HG03095 (cell line): ENCODE data around the gene NTRK3.
"Not testable (repeated sequence)": the region's sequence is repeated elsewhere in the genome, so short reads cannot be mapped to it uniquely, and the experiment has no call there.

Source experiments
- ATAC-seq: cut with Tn5 transposase; IDR thresholded peaks from one replicate; pipeline ENCODE4 v1.9.1; 2021; ENCODE audit warnings: moderate library complexity; ENCODE audit not compliant: unreplicated experiment

Gene NTRK3

DNA sequence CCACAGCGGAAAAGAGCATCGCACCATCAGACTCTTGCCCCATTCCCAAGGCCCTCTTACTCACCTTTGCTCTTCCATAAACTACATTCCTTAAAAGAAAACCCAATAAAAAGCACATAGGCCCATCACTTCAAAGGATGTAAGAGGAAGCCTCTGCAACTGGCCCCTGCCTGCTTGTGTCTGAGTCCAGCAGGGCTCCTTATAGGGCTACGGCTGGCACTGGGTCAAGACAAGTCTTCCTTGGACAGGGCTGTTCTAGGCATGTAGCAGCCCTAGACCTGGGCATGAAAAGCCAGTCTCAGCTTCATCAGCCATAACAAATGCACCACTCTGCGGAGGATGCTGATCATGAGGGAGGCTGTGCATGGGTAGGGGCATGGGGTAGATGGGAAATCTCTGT is 218.3 kb downstream of the NTRK3 start:
- ATAC-seq: no peak

GRCh38 chr15:88036154-88036839 is 220.2 kb downstream of the NTRK3 start:
- ATAC-seq: no peak

DNA sequence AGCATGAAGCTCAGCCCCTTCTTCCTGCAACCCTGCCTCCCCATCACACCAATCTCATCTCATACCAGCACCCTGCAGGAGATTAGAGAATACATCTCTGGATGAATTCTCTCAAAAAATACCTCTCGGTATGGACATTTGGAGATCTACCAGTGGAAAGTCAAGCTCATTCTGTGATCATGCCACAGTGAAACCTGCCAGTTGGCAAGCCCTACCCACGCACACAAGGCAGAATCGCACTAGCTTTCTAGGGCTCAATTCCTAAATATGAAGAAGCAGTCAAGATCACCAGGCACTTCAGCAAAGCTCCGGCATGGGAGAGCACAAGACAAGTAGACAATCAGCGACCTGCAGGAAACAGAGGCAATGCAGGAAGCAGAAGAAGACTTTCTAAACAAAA is 221.2 kb downstream of the NTRK3 start:
- ATAC-seq: no peak

GRCh38 chr15:88033421-88033820 is 223.1 kb downstream of the NTRK3 start:
- not testable (repeated sequence) for ATAC-seq

DNA sequence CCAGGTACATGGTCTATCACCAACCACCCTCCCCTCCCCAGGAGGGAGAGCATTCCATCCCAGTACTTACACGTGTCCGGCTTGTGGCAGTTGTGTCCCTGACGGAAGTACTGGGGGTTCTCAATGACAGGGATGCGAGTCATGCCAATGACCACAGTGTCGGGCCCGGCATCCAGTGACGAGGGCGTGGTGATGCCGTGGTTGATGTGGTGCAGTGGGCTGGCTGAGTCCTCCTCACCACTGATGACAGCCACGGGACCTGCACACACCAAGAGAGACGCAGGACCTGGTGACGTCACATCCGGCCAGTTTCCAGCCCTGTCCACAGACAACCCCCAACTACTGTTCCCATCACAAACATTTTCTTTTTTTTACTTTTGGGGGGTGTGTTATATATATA is 223.8 kb downstream of the NTRK3 start:
- no peak for ATAC-seq

DNA sequence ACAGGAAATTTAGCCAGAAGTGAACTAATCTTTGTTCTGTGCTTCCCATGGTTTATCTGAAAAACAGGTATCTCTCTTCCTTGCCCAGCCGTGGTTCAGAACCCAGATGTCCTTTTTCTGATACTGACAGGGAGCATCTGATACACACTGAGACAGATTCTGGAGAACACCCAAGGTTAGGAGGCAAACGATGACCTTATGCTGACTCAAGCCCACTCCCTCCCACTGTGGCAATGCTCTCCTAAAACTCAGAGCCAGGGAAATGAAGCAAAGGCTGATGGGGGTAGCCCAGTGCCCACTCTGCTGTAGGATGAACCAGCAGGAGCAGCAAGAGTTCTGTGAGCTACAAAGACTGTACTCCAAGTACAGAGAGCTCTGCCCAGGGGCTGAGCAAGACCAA is 225.1 kb downstream of the NTRK3 start:
- ATAC-seq: no peak

DNA sequence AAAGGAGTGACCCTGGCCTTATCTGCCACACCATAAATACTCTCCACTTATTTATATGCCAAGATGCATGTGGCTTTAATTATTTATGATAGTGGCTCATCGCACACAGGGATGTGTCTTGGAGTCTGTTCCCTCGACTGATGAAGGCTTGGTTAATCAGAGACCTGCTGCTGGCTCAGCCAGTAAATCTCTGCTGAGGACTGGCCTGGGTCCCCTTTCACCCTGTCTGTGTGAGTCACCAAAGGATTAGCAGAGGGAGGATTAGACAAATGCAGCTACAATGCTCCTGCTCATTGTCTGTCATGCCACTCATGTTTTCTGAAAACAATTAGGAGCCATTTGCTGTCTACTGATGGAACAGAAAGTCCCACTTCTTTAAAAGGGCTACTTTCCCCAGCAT is 226.8 kb downstream of the NTRK3 start:
- ATAC-seq: no peak

DNA sequence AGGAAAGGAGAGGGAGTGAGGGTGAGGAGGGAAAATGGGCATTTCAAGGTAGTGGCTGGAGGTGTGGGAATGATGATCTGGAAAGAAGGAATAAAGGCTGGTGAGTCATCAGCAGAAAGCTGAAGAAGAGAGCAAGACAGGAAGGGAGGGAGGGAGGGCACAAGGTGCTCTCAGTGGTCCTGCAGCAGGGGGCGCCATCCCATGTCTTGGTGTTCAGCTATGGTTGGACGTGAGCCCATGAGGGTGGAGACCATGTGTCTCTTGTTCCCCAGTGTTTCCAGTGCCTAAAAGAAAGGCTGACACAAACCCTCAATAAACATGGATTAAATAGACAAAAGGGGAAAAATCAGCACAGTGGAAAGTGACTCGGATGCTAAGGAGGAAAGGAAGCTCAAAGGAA is 228.5 kb downstream of the NTRK3 start:
- no peak for ATAC-seq

- no peak for ATAC-seq
Observed at GRCh38 chr15:88023914-88024313, 232.6 kb downstream of the NTRK3 start.

GRCh38 chr15:88022716-88023115 is 233.8 kb downstream of the NTRK3 start:
- ATAC-seq: no peak

DNA sequence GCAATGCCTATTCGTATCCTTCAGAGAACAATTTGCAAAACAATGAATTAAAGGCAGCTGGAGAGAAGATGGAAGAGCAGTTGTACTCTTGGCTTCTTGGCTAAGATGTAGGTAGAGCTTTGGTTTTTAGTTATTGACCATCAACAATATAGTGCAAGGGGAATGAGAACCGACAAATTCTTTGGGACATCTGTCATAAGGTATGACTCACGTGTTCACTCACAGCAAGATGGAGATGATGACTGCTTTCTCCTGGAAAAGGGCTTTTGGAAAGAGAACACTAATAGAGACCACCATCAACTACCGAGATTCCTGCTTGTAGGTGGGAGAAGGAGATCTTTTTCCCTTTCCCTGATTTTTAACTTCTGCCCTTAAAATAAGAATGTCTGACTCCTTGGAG is 234.9 kb downstream of the NTRK3 start:
- ATAC-seq: no peak

GRCh38 chr15:88020806-88021205 is 235.7 kb downstream of the NTRK3 start:
- ATAC-seq: no peak

DNA sequence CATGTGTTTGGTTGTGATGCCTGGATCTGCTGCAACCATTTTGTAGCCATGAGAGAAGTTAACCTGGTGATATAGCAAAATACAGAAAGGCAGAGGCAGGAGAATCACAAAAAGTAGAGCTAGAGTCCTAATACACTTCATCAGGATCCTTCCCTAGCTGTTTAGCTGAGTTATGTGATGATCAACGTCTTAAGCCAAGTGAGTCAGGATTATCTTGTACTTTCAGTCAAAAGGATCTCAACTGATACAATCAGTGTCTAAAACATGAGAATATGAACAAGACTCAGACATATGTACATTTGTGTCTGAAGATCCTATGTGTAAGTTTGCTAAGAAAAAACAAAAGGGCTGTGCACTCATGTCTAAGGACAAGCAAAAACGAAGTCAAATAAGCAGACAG is 236.9 kb downstream of the NTRK3 start:
- no peak for ATAC-seq

DNA sequence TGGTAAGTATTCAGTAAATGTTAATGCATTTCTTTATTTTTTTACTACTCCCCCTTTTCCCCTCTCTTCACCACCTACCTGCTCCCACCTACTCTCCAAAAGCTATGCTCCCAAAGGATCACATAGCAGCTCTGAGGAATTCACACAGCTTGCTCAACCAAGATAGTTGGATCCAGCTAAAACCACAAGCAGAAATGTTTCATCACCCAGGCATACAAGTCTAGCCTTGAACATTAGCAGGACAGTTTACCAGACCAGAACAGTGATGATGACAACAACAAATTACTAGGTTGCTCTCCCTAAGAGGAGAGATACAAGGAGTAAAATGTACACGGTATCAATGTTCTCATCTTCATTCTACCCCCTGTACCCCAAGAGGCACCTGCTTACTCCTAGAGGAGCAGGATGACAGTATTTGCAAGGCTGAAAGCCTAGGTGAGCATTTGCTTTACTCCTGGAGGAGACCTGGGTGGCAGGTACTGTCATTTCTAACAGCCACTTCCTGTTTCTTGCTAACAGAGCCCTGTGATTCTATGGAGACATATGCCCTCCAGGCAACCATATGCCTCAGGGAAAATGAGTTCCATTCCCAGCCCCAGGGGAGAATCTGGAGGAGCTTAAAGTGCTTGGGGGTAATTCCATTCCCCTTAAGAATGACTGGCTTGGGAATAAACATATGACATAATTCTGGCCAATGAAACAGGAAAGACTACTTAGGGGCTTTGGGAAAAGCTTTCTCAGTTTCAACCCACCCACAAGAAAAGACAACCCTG is 237.5 kb downstream of the NTRK3 start:
- no peak for ATAC-seq

- ATAC-seq: no peak
Observed at GRCh38 chr15:88017753-88018152, 238.8 kb downstream of the NTRK3 start.

DNA sequence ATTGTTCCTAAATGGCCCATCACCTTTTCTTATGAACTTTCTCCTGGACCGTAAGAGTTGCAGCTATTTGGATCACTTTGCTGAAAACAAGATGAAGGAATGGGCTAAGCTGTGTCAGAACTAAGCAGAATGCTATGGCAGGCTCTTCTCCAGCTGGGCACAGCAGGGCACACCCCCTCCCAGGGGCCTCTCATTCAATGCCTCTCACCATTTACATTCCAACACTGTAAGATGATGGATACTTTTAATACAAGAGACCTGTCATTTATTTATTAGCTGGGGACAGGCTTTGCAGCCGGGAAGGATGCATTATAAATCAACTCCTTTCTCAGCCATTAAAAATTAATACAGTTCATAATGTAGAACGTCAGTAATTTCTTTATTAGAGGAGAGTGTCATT is 240.1 kb downstream of the NTRK3 start:
- ATAC-seq: no peak

DNA sequence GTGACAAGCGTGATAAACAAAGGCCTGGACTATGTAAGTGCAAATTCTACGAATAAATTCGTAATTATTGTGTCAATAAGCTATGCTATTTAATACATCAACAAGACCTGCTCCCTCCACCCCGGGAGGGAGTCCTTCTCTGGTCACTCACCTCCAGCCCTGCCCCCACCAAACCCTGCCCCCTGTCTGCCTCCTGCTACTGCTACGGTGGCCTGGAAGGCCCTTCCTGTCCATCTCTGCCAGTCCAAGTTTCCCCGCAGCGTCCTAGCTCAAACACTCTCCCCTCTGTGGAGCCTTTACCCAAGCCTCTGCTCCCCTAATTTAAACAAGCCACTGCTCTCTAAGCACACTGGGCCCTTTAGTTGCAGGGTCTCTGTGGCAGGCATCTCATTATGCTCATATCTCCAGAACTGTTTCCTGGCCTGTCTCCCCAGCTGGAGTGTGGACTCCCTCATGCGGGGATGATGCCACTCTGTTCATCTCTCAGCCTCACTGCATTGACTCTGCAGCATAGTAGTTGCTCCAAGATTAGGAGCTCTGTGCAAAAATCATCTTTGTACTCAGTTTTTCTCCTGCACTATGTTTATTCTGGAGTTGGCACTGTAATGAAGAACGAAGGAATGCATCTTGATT is 241.2 kb downstream of the NTRK3 start:
- ATAC-seq: no peak

DNA sequence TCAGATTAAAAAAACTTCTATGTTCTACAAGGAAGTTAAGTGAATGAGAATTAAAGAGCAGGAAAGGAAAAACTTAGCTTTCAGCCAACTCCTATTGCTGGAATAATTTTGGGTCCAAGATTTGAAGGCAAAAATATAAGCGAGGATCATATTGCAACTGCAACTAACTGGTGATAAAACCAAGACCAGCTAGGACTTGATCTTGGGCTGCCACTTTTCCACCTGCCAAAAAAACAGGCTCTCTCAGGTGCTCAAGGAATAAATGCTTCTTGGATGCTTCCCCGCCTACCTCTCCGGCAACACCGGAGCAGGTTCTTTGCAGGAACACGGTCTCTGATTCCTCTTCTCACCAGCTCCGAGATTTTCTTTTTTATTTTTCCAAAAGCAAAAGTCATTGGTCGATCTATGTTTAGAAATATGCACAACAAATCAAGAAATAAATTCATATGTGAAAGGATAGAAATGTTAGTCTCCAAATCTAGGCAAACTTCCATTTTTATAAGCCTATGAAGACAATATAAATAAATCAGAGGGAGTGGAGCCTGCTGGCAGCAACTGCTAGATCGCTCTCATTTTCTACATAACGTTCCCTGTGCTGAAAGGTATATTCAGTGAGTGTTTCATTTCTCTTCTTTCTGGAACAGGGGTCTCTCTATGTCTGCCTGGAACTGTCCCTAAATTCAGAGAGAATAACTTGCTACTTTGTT is 241.9 kb downstream of the NTRK3 start:
- no peak for ATAC-seq

GRCh38 chr15:88013111-88013510 is 243.4 kb downstream of the NTRK3 start:
- no peak for ATAC-seq

DNA sequence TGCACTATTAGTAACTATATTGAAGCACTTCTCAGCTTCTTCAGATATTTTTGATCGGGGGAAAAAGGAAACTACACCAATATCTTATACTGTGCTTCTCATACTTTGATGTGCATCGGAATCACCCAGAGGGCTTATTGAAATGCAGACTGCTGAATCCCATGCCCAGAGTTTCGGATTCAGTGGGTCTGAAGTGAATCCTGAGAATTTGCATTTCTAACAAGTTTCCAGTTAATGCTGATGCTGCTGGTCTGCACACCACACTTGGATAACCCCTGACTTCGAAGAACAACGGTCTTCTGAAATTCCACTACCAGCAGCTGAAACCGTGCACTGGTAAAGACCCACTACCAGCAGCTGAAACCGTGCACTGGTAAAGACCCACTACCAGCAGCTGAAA is 243.9 kb downstream of the NTRK3 start:
- no peak for ATAC-seq

GRCh38 chr15:88012233-88012632 is 244.3 kb downstream of the NTRK3 start:
- ATAC-seq: no peak

GRCh38 chr15:88011533-88011932 is 245.0 kb downstream of the NTRK3 start:
- ATAC-seq: no peak
